K562 (cell line): ENCODE data around the gene TNNI2. TPM values are rescaled to one million over a fixed set of nuclear protein-coding genes. Genes with fewer than 3 reads are reported as not detected.

ENCODE experiments used
- ATAC-seq: fragments of 200-7000 bp; cut with Tn5 transposase; 3 replicates; pipeline ENCODE4 v1.9.1; 2020; ENCODE audit warnings: moderate library complexity
- BruUV-seq: library from RNA; stranded (reverse); fragments of 400-500 nt; replicated peaks from 2 replicates; lab custom pipeline; 2021; lab: Mats Ljungman, UMichigan
- CTCF ChIA-PET: fragments of 300-600 bp; formaldehyde crosslinking; extraction: SDS; loops from one replicate; lab custom pipeline; 2021; ENCODE audit warnings: low intra/inter-chr PET ratio; lab: Yijun Ruan, JAX
- POLR2A ChIA-PET: fragments of 300-600, 350-650 bp; sonication (Branson Sonifier 250); formaldehyde crosslinking; extraction: SDS; loops from one replicate; lab custom pipeline; 2021; ENCODE audit warnings: antibody characterized with exemption, inconsistent platforms; lab: Yijun Ruan, JAX
- DNase-seq, 4 experiments: peaks; one replicate each; pipeline versions ENCODE4 v3.0.0 to v3.0.0-alpha.2; 2011 to 2018; ENCODE audit warnings: low spot score in 3 of 4, mixed read lengths in 3 of 4; ENCODE audit errors: extremely low read depth in 1 of 4
- FAIRE-seq: peaks from 2 replicates; lab custom pipeline; 2011; peaks lifted over from hg19 to GRCh38; lab: Jason Lieb, UNC
- H2AFZ ChIP-seq: 2 replicates; pipeline ENCODE4 v1.6.0; 2011; ENCODE audit warnings: low read depth, low read length, control low read depth, inconsistent platforms
- H3K27ac ChIP-seq: fragments of 200-600 bp; 3 replicates; pipeline ENCODE4 v1.8.0; 2011; ENCODE audit warnings: low read depth, mild to moderate bottlenecking, control low read depth, inconsistent platforms, low read length, moderate library complexity, mixed read lengths; ENCODE audit errors: extremely low read depth
- H3K27me3 ChIP-seq, 2 experiments: fragments of 300-600 bp in 1 of 2; 2 replicates in 1 of 2; 3 replicates in 1 of 2; pipeline versions ENCODE4 v1.6.0 to v1.8.0; 2011; ENCODE audit warnings: inconsistent platforms in 2 of 2, low read length in 2 of 2, mild to moderate bottlenecking in 1 of 2, mixed read lengths in 1 of 2, moderate library complexity in 1 of 2; ENCODE audit not compliant: control insufficient read depth in 2 of 2, insufficient read depth in 2 of 2
- H3K36me3 ChIP-seq: fragments of 300-600 bp; 3 replicates; pipeline ENCODE4 v1.8.0; 2011; ENCODE audit warnings: mild to moderate bottlenecking, low read length, inconsistent platforms; ENCODE audit not compliant: control insufficient read depth, insufficient read depth
- H3K4me1 ChIP-seq, 2 experiments: fragments of 200-600 bp in 1 of 2; replicated peaks in 1 of 2; 2 replicates in 1 of 2; 3 replicates in 1 of 2; pipeline versions ENCODE4 v1.5.1 to v1.8.0; 2011; ENCODE audit warnings: inconsistent platforms in 2 of 2, low read length in 2 of 2, mild to moderate bottlenecking in 1 of 2, mixed read lengths in 1 of 2, moderate library complexity in 1 of 2; ENCODE audit not compliant: control insufficient read depth in 2 of 2, insufficient read depth in 2 of 2
- H3K4me2 ChIP-seq: 2 replicates; pipeline ENCODE4 v1.6.1; 2011; ENCODE audit warnings: low read length, control low read depth, inconsistent platforms, mixed read lengths; ENCODE audit not compliant: insufficient read depth
- H3K4me3 ChIP-seq: fragments of 200-600 bp; sonication (generic), shearing (Covaris generic); 2 replicates; pipeline ENCODE4 v1.5.1; 2016; ENCODE audit warnings: control low read depth, inconsistent platforms
- H3K79me2 ChIP-seq: fragments of 200-600 bp; 3 replicates; pipeline ENCODE4 v1.8.0; 2011; ENCODE audit warnings: low read length, inconsistent platforms; ENCODE audit not compliant: control insufficient read depth, insufficient read depth
- H3K9ac ChIP-seq, 2 experiments: 2 replicates each; pipeline versions ENCODE4 v1.6.0 to v1.6.1; 2011; ENCODE audit warnings: low read depth in 2 of 2, low read length in 2 of 2, control low read depth in 1 of 2, inconsistent platforms in 1 of 2, mild to moderate bottlenecking in 1 of 2, mixed read lengths in 1 of 2; ENCODE audit not compliant: insufficient read depth in 1 of 2
- H3K9me1 ChIP-seq: one replicate; pipeline ENCODE4 v1.6.0; 2011; ENCODE audit warnings: inconsistent platforms, mild to moderate bottlenecking, low read length, moderate library complexity; ENCODE audit not compliant: control insufficient read depth, insufficient read depth
- H3K9me3 ChIP-seq: replicated peaks from 2 replicates; pipeline ENCODE4 v1.5.1; 2011; ENCODE audit warnings: low read depth, low read length, inconsistent platforms; ENCODE audit not compliant: control insufficient read depth, insufficient read depth
- H4K20me1 ChIP-seq: replicated peaks from 2 replicates; pipeline ENCODE4 v1.6.1; 2011; ENCODE audit warnings: low read length, inconsistent platforms, mixed read lengths; ENCODE audit not compliant: control insufficient read depth, insufficient read depth
- AFF1 ChIP-seq, 2 experiments: fragments of 450-650 bp; IDR thresholded peaks; 2 replicates each; pipeline ENCODE4 v1.6.1; 2018; ENCODE audit warnings: mild to moderate bottlenecking in 2 of 2, low read depth in 1 of 2; ENCODE audit not compliant: partially characterized antibody in 2 of 2
- CREB1 ChIP-seq, 2 experiments: sonication (generic) in 1 of 2; formaldehyde crosslinking in 1 of 2; IDR thresholded peaks; 2 replicates each; pipeline versions ENCODE4 v1.6.1 to v1.8.0; 2012 to 2022; ENCODE audit warnings: inconsistent platforms in 1 of 2, mild to moderate bottlenecking in 1 of 2, missing genetic modification reagents in 1 of 2, moderate library complexity in 1 of 2
- CREB3 ChIP-seq: fragments of 450-650 bp; conservative IDR thresholded peaks from 2 replicates; pipeline ENCODE4 v1.6.1; 2016; ENCODE audit warnings: missing genetic modification characterization, low read depth, mild to moderate bottlenecking, missing compliant biosample characterization, moderate library complexity
- DNMT1 ChIP-seq: fragments of 450-650 bp; IDR thresholded peaks from 2 replicates; pipeline ENCODE4 v1.6.1; 2016; ENCODE audit warnings: antibody characterized with exemption, mild to moderate bottlenecking
- FOXJ2 ChIP-seq: fragments of 200-800 bp; sonication (Bioruptor generic); IDR thresholded peaks from 2 replicates; pipeline ENCODE4 v1.6.1; 2016; ENCODE audit warnings: missing genetic modification characterization, missing compliant biosample characterization
- FOXK1 ChIP-seq: sonication (generic); formaldehyde crosslinking; IDR thresholded peaks from 2 replicates; pipeline ENCODE4 v1.8.0; 2022; ENCODE audit warnings: missing genetic modification reagents, mild to moderate bottlenecking, borderline replicate concordance
- KAT7 ChIP-seq: sonication (generic); formaldehyde crosslinking; IDR thresholded peaks from 2 replicates; pipeline ENCODE4 v1.8.0; 2022; ENCODE audit warnings: missing genetic modification reagents, mild to moderate bottlenecking, borderline replicate concordance
- KLF13 ChIP-seq: fragments of 450-650 bp; IDR thresholded peaks from 2 replicates; pipeline ENCODE4 v1.6.1; 2016; ENCODE audit warnings: missing genetic modification characterization, low read depth, mild to moderate bottlenecking, missing compliant biosample characterization, moderate library complexity, borderline replicate concordance
- NFATC3 ChIP-seq: fragments of 450-650 bp; IDR thresholded peaks from 2 replicates; pipeline ENCODE4 v1.6.1; 2017; ENCODE audit warnings: mild to moderate bottlenecking
- NFE2L1 ChIP-seq: fragments of 450-650 bp; IDR thresholded peaks from 2 replicates; pipeline ENCODE4 v1.6.1; 2016; ENCODE audit warnings: missing genetic modification characterization, low read depth, mild to moderate bottlenecking, missing compliant biosample characterization, moderate library complexity, borderline replicate concordance
- SMARCE1 ChIP-seq: fragments of 450-650 bp; IDR thresholded peaks from 2 replicates; pipeline ENCODE4 v1.7.1; 2016; ENCODE audit warnings: mild to moderate bottlenecking
- SUPT5H ChIP-seq: fragments of 450-650 bp; IDR thresholded peaks from 2 replicates; pipeline ENCODE4 v1.6.1; 2016
- ZKSCAN8 ChIP-seq: fragments of 200-800 bp; sonication (Bioruptor generic); IDR thresholded peaks from 2 replicates; pipeline ENCODE4 v1.6.1; 2016; ENCODE audit warnings: missing genetic modification characterization, missing compliant biosample characterization
- ZNF239 ChIP-seq: fragments of 250-450 bp; sonication (Bioruptor Pico); IDR thresholded peaks from 2 replicates; pipeline ENCODE4 v1.4.0; 2020; ENCODE audit warnings: mild to moderate bottlenecking
- ZNF324 ChIP-seq: fragments of 250-450 bp; sonication (Bioruptor Pico); IDR thresholded peaks from 2 replicates; pipeline ENCODE4 v1.4.0; 2020; ENCODE audit warnings: mild to moderate bottlenecking
- ZNF431 ChIP-seq: sonication (generic); formaldehyde crosslinking; IDR thresholded peaks from 2 replicates; pipeline ENCODE4 v1.8.0; 2022; ENCODE audit warnings: mild to moderate bottlenecking, missing genetic modification reagents
- WGBS: fragments of 100-300 bp; shearing (Covaris generic); methylation state at CpG from one replicate; pipeline ENCODE4 v1.1.6; 2016; ENCODE audit warnings: low coverage, mixed read lengths; ENCODE audit not compliant: insufficient coverage; ENCODE audit errors: missing lambda C conversion rate; 5-methylcytosine and 5-hydroxymethylcytosine counted together
- in situ Hi-C: fragments of 300-500 bp; cut with MboI; formaldehyde crosslinking; loops from 4 replicates; pipeline ENCODE4 v1.15.0; 2018; ENCODE audit warnings: inconsistent platforms, mixed read lengths
- intact Hi-C: fragments of 100-400 bp; cut with micrococcal nuclease; formaldehyde crosslinking; loops from 2 replicates; pipeline ENCODE4 v1.14.2; 2022
- polyA plus RNA-seq, 8 experiments: library from polyadenylated mRNA; depleted of rRNA in 4 of 8; stranded (reverse) in 5 of 8; unstranded in 3 of 8; fragments of >200 nt; fragmentation: Nextera tagmentation in 2 of 8; fragmentation: Illumina TruSeq in 1 of 8; extraction: Ambion mirVana in 2 of 8; extraction: Trizol in 1 of 8; gene quantifications; 2 replicates each; pipeline versions ENCODE4 v1.2.1 to v1.2.3, GENCODE V29; 2011 to 2014; ENCODE audit warnings: inconsistent platforms in 1 of 8, missing spikeins in 1 of 8
- total RNA-seq, 7 experiments: library from RNA; depleted of rRNA in 6 of 7; stranded (reverse); fragments of >200 nt in 6 of 7; fragmentation: Illumina TruSeq in 2 of 7; extraction: Trizol in 2 of 7; gene quantifications; 2 replicates each; pipeline versions ENCODE4 v1.2.1 to v1.2.3, GENCODE V29; 2011 to 2021; ENCODE audit warnings: low replicate concordance in 1 of 7
- TF ChIP-seq, protein P1 (sequence below): fragments of 450-650 bp; formaldehyde crosslinking; conservative IDR thresholded peaks from 2 replicates; pipeline ENCODE4 v1.4.0; 2022; ENCODE audit warnings: mild to moderate bottlenecking, missing genetic modification characterization

Gene TNNI2
- total and polyA plus RNA-seq, 9 of the 15 experiments (the other 6 are each of a cell fraction or from before 2014, with no cell fraction given): not detected

DNA sequence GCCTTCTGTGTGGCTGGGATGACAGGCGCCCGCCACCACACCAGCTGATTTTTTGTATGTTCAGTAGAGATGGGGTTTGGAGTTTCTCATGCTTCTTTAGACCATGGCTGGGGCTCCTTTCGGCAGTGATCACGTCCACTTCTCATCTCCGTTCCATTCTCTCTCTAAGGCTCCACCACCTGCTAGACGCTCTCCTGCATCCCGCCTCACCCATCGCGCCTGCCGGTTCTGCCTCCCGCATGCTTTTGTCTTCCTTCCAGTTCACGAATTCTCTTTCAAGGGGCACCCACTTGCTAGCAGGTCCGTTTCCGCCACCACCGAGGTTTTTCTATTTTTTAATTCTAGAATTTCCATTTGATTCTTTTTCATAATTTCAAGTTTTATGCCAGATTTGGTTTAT, 26.0 kb upstream of the TNNI2 start:
- CTCF ChIA-PET: no interaction called here
- TF ChIP-seq ZNF431: no peak
- no peak for TF ChIP-seq KAT7 (CRISPR knock-in tag)
- TF ChIP-seq SUPT5H: no peak
- no peak for TF ChIP-seq ZKSCAN8 (CRISPR knock-in tag)
- TF ChIP-seq DNMT1: no peak
- no peak for TF ChIP-seq ZNF324 (CRISPR knock-in tag)
- TF ChIP-seq NFE2L1: no peak
- no peak for TF ChIP-seq ZNF239 (CRISPR knock-in tag)
- no peak for TF ChIP-seq SMARCE1
- TF ChIP-seq FOXJ2: no peak
- TF ChIP-seq KLF13 (tag): no peak
- no peak for TF ChIP-seq CREB3 (tag)
- no peak for TF ChIP-seq CREB1 (IDR thresholded peaks at IDR 0.05)
- TF ChIP-seq CREB1 (CRISPR knock-in tag; IDR thresholded peaks at IDR 0.05): no peak
- TF ChIP-seq FOXK1 (CRISPR knock-in tag): no peak
- TF ChIP-seq, protein P1, sequence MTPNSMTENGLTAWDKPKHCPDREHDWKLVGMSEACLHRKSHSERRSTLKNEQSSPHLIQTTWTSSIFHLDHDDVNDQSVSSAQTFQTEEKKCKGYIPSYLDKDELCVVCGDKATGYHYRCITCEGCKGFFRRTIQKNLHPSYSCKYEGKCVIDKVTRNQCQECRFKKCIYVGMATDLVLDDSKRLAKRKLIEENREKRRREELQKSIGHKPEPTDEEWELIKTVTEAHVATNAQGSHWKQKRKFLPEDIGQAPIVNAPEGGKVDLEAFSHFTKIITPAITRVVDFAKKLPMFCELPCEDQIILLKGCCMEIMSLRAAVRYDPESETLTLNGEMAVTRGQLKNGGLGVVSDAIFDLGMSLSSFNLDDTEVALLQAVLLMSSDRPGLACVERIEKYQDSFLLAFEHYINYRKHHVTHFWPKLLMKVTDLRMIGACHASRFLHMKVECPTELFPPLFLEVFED (CRISPR knock-in tag): no peak
- TF ChIP-seq AFF1 (IDR thresholded peaks at IDR 0.05; ENCODE audit: low read depth in 1 of 2, partially characterized antibody in 2 of 2): no peak
- no peak for TF ChIP-seq NFATC3

More for the DNA sequence above, 26.0 kb upstream of the TNNI2 start:
- H3K9me3 ChIP-seq: no peaks in the 10 kb centered on the region; the same call in 1 of the 2 replicates
- H3K27ac ChIP-seq: no peak overlapping the region
- no peak overlapping the region for H3K4me3 ChIP-seq
- WGBS: 22% methylated on average over 15 of the region's 15 CpGs
- H4K20me1 ChIP-seq: no peaks in the 10 kb centered on the region
- DNase-seq: no peak
- H3K79me2 ChIP-seq: no peaks in the 10 kb centered on the region
- H3K4me1 ChIP-seq: no peaks in the 10 kb centered on the region
- no TSS peak for BruUV-seq
- no peak overlapping the region for H3K4me2 ChIP-seq
- intact Hi-C loops (no loop called here), in situ Hi-C loops (no loop called here)
- H3K9me1 ChIP-seq: no peaks in the 10 kb centered on the region
- ATAC-seq: no peak
- POLR2A ChIA-PET: no interaction called here
- H3K27me3 ChIP-seq: peaks cover 28 to 48% of the 10 kb centered on the region in 2 experiments
- H3K36me3 ChIP-seq: no peaks in the 10 kb centered on the region
- no peak overlapping the region for H2AFZ ChIP-seq
- no peak overlapping the region for H3K9ac ChIP-seq
- no peak for FAIRE-seq
